Vein endothelial cell (primary cell): ENCODE measurements around the gene BUD13. TPM values are rescaled to one million over a fixed set of nuclear protein-coding genes. Genes with fewer than 3 reads are reported as not detected.

Experiments
- total RNA-seq: library from RNA; depleted of rRNA; stranded (reverse); fragments of >200 nt; gene quantifications from 2 replicates; pipeline ENCODE4 v1.2.3, GENCODE V29; 2012

The BUD13 gene
- 19.3 and 21.4 TPM in 2 replicates for total RNA-seq

GRCh38 chr11:116772443-116773202, at the start of gene BUD13:
Gene BUD13, minus strand, starts transcription at chr11:116772987. Its CDS starts 23 bp downstream, at chr11:116772964.

DNA sequence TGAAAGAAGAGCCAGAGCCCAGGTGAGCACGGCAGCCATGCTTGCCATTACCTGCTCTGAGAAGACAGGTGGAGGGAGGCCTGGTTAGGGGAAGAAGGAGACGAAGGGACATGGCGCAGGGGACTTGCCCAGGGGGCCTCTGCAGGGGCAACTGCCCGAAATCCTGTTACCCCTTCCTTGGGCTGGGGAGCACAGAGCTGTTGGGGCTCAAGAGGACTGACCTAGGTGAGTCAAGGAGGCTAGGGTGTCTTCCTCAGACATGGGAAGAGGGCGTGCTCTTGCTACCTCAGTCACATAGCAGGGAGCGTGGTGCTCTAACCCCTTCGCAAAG, 19.0 kb upstream of the BUD13 start, which contains the start of gene APOA5:
APOA5 (minus strand) TSS at position 67 of the 331 bp plus-strand sequence; CDS start at position 48, 19 bp downstream.

GRCh38 chr11:116787786-116788486, 15.1 kb upstream of the BUD13 start, which contains the start of gene ZPR1:
Gene ZPR1, minus strand, starts transcription at chr11:116788023. Its CDS starts 33 bp downstream, at chr11:116787990.

Other genes starting within 250 kb of the BUD13 start
- 34.9 and 41.8 TPM in 2 replicates for gene ZPR1, start 15.0 kb upstream of the BUD13 start, total RNA-seq
- gene APOA5, start 18.9 kb upstream of the BUD13 start, total RNA-seq: not detected in 2 replicates
- gene APOA4, start 50.3 kb upstream of the BUD13 start, total RNA-seq: not detected in 2 replicates
- not detected in 2 replicates for gene APOC3, start 56.9 kb upstream of the BUD13 start, total RNA-seq
- not detected in 2 replicates for gene APOA1, start 64.6 kb upstream of the BUD13 start, total RNA-seq